ENCODE results near the gene WEE1.

DNA sequence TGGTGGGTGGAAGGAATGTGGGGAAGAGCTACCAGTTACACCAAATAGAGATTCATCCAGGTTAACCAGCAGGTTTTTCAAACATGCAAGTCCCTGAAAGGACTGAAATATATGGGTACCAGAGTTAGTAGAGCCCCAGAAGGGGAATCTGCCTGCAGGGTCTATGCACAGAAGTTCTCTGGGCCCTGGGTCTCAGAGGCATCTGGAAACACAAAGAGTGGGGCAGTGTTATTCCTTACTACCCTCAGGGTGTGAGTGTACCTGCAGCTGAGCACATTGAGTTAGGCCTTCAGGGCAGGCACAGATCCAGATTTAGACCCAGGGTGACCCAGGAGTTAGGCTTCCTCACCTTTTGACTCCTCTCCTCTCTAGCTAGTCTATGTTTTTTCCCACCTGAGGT lies 46.5 kb downstream of the WEE1 start:
- TF ChIP-seq POLR2AphosphoS5 (IDR thresholded peaks at IDR 0.05) (no peak), EP300 (IDR thresholded peaks at IDR 0.05) (no peak)
- TF ChIP-seq, protein P1, sequence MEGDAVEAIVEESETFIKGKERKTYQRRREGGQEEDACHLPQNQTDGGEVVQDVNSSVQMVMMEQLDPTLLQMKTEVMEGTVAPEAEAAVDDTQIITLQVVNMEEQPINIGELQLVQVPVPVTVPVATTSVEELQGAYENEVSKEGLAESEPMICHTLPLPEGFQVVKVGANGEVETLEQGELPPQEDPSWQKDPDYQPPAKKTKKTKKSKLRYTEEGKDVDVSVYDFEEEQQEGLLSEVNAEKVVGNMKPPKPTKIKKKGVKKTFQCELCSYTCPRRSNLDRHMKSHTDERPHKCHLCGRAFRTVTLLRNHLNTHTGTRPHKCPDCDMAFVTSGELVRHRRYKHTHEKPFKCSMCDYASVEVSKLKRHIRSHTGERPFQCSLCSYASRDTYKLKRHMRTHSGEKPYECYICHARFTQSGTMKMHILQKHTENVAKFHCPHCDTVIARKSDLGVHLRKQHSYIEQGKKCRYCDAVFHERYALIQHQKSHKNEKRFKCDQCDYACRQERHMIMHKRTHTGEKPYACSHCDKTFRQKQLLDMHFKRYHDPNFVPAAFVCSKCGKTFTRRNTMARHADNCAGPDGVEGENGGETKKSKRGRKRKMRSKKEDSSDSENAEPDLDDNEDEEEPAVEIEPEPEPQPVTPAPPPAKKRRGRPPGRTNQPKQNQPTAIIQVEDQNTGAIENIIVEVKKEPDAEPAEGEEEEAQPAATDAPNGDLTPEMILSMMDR (IDR thresholded peaks at IDR 0.05): no peak

Data from suprapubic skin (tissue), 4 donors.